SK-N-SH (cell line): Measurements from ENCODE around the gene MACO1. TPM values are rescaled to one million over a fixed set of nuclear protein-coding genes. Genes with fewer than 3 reads are reported as not detected.

Experiments
- CTCF ChIA-PET: fragments of 300-600, 350-600 bp; formaldehyde crosslinking; extraction: SDS; loops from one replicate; lab custom pipeline; 2021; lab: Yijun Ruan, JAX
- POLR2A ChIA-PET: fragments of 350-600 bp; sonication (Branson Sonifier 250); formaldehyde crosslinking; extraction: SDS; loops from one replicate; lab custom pipeline; 2020; ENCODE audit warnings: antibody characterized with exemption, inconsistent platforms; lab: Yijun Ruan, JAX
- DNase-seq: peaks from one replicate; pipeline ENCODE4 v3.0.0; 2012
- H2AFZ ChIP-seq: fragments of 200-600 bp; sonication (generic); 2 replicates; pipeline ENCODE4 v1.8.1; 2016; ENCODE audit warnings: antibody characterized with exemption, mild to moderate bottlenecking, low read depth
- H3F3A ChIP-seq: fragments of 200-600 bp; sonication (generic); replicated peaks from 2 replicates; pipeline ENCODE3; 2016; ENCODE audit warnings: antibody characterized with exemption, mild to moderate bottlenecking; ENCODE audit not compliant: insufficient read depth
- H3K27ac ChIP-seq, 2 experiments: fragments of 200-500 bp in 1 of 2; fragments of 200-600 bp in 1 of 2; sonication (Bioruptor generic) in 1 of 2; sonication (generic), shearing (Covaris generic) in 1 of 2; 2 replicates each; pipeline versions ENCODE4 v1.5.1 to v1.6.1; 2014 to 2016; ENCODE audit warnings: low read depth in 2 of 2, inconsistent platforms in 1 of 2, low read length in 1 of 2, mild to moderate bottlenecking in 1 of 2, mixed read lengths in 1 of 2
- H3K27me3 ChIP-seq: fragments of 200-600 bp; sonication (generic), shearing (Covaris generic); 2 replicates; pipeline ENCODE4 v1.6.1; 2016; ENCODE audit warnings: mixed run types; ENCODE audit not compliant: insufficient read depth
- H3K36me3 ChIP-seq, 2 experiments: fragments of 200-500 bp in 1 of 2; fragments of 200-600 bp in 1 of 2; sonication (Bioruptor generic) in 1 of 2; sonication (generic) in 1 of 2; replicated peaks in 1 of 2; 2 replicates each; pipeline versions ENCODE3 to v1.5.1; 2014 to 2016; ENCODE audit warnings: low read length in 1 of 2, mild to moderate bottlenecking in 1 of 2; ENCODE audit not compliant: insufficient read depth in 2 of 2, control insufficient read depth in 1 of 2
- H3K4me1 ChIP-seq, 2 experiments: fragments of 200-500 bp in 1 of 2; fragments of 200-600 bp in 1 of 2; sonication (Bioruptor generic) in 1 of 2; sonication (generic), shearing (Covaris generic) in 1 of 2; 2 replicates each; pipeline versions ENCODE4 v1.5.1 to v1.6.1; 2014 to 2016; ENCODE audit warnings: low read depth in 1 of 2, low read length in 1 of 2, mixed run types in 1 of 2; ENCODE audit not compliant: insufficient read depth in 2 of 2, control insufficient read depth in 1 of 2
- H3K4me2 ChIP-seq: fragments of 200-600 bp; sonication (generic), shearing (Covaris generic); 2 replicates; pipeline ENCODE4 v1.6.1; 2017; ENCODE audit warnings: mixed run types
- H3K4me3 ChIP-seq, 2 experiments: fragments of 200-500 bp in 1 of 2; fragments of 200-600 bp in 1 of 2; sonication (Bioruptor generic) in 1 of 2; sonication (generic), shearing (Covaris generic) in 1 of 2; 2 replicates each; pipeline versions ENCODE4 v1.5.1 to v1.8.1; 2014 to 2016; ENCODE audit warnings: low read depth in 2 of 2, inconsistent platforms in 1 of 2, low read length in 1 of 2, mild to moderate bottlenecking in 1 of 2, mixed read lengths in 1 of 2, moderate library complexity in 1 of 2
- H3K79me2 ChIP-seq: fragments of 200-600 bp; sonication (generic); 2 replicates; pipeline ENCODE4 v1.8.1; 2017; ENCODE audit warnings: mild to moderate bottlenecking; ENCODE audit not compliant: insufficient read depth
- H3K9ac ChIP-seq: fragments of 200-600 bp; sonication (generic); 2 replicates; pipeline ENCODE4 v1.6.1; 2017; ENCODE audit warnings: mixed run types
- H3K9me2 ChIP-seq: fragments of 200-600 bp; sonication (generic); 2 replicates; pipeline ENCODE4 v1.6.1; 2017; ENCODE audit warnings: mixed run types
- H3K9me3 ChIP-seq: fragments of 200-600 bp; sonication (generic); 2 replicates; pipeline ENCODE4 v1.6.1; 2017; ENCODE audit warnings: mixed run types, mild to moderate bottlenecking, moderate library complexity
- H4K20me1 ChIP-seq: fragments of 200-600 bp; sonication (generic); 2 replicates; pipeline ENCODE4 v1.6.1; 2017; ENCODE audit warnings: mild to moderate bottlenecking, mixed run types; ENCODE audit not compliant: insufficient read depth
- CHD2 ChIP-seq: fragments of 150-350 bp; IDR thresholded peaks from 2 replicates; pipeline ENCODE4 v1.6.1; 2018; ENCODE audit warnings: low read length; ENCODE audit not compliant: partially characterized antibody
- FOSL2 ChIP-seq: IDR thresholded peaks from 2 replicates; pipeline ENCODE4 v1.4.0; 2012; ENCODE audit warnings: low read depth, mild to moderate bottlenecking, moderate library complexity, borderline replicate concordance
- FOXM1 ChIP-seq: IDR thresholded peaks from 2 replicates; pipeline ENCODE4 v1.4.0; 2012; ENCODE audit warnings: low read depth, mild to moderate bottlenecking
- JUND ChIP-seq: IDR thresholded peaks from 2 replicates; pipeline ENCODE4 v1.4.0; 2012
- MXI1 ChIP-seq: IDR thresholded peaks from 2 replicates; pipeline ENCODE4 v1.6.1; 2012; ENCODE audit warnings: mild to moderate bottlenecking, low read depth, low read length, improper control_type of control experiment
- NFIC ChIP-seq: IDR thresholded peaks from 2 replicates; pipeline ENCODE4 v1.4.0; 2012; ENCODE audit warnings: borderline replicate concordance
- NRF1 ChIP-seq: IDR thresholded peaks from 2 replicates; pipeline ENCODE4 v1.6.1; 2012; ENCODE audit warnings: low read depth, mild to moderate bottlenecking, low read length
- RCOR1 ChIP-seq: fragments of 150-350 bp; IDR thresholded peaks from 2 replicates; pipeline ENCODE4 v1.6.1; 2017; ENCODE audit warnings: antibody characterized with exemption, low read length
- RXRA ChIP-seq: IDR thresholded peaks from 2 replicates; pipeline ENCODE4 v1.4.0; 2012; ENCODE audit warnings: low read depth, mild to moderate bottlenecking, borderline replicate concordance
- SIN3A ChIP-seq: IDR thresholded peaks from 2 replicates; pipeline ENCODE4 v1.6.1; 2012; ENCODE audit warnings: low read depth, mild to moderate bottlenecking, low read length, moderate library complexity, borderline replicate concordance
- TAF1 ChIP-seq: IDR thresholded peaks from 2 replicates; pipeline ENCODE4 v1.6.1; 2012; ENCODE audit warnings: low read depth, mild to moderate bottlenecking, low read length, moderate library complexity, borderline replicate concordance
- TEAD4 ChIP-seq: IDR thresholded peaks from 2 replicates; pipeline ENCODE4 v1.4.0; 2012; ENCODE audit warnings: mild to moderate bottlenecking, borderline replicate concordance; ENCODE audit not compliant: insufficient read depth
- WGBS: methylation state at CpG from one replicate; pipeline ENCODE4 v1.1.6; 2017; ENCODE audit warnings: low lambda C conversion rate; 5-methylcytosine and 5-hydroxymethylcytosine counted together
- polyA plus RNA-seq, 3 experiments: library from polyadenylated mRNA; depleted of rRNA; stranded (reverse); fragments of >200 nt; gene quantifications; 2 replicates each; pipeline ENCODE4 v1.2.3, GENCODE V29; 2012
- TF ChIP-seq, protein P1 (sequence below): IDR thresholded peaks from 2 replicates; pipeline ENCODE4 v1.4.0; 2012; ENCODE audit warnings: low read depth, borderline replicate concordance
- TF ChIP-seq, protein P2 (sequence below): IDR thresholded peaks from 2 replicates; pipeline ENCODE4 v1.4.0; 2012; ENCODE audit warnings: low read depth, borderline replicate concordance
- TF ChIP-seq, protein P3 (sequence below): fragments of 200-600 bp; sonication (generic); IDR thresholded peaks from 2 replicates; pipeline ENCODE4 v1.6.1; 2017; ENCODE audit warnings: antibody characterized with exemption, mild to moderate bottlenecking, moderate library complexity
- TF ChIP-seq, protein P4 (sequence below): IDR thresholded peaks from 2 replicates; pipeline ENCODE4 v1.4.0; 2012; ENCODE audit warnings: low read depth
- TF ChIP-seq, protein P5 (sequence below): fragments of 150-350 bp; IDR thresholded peaks from 2 replicates; pipeline ENCODE4 v1.6.1; 2017; ENCODE audit warnings: antibody characterized with exemption, low read length, low read depth, borderline replicate concordance

The MACO1 gene
- polyA plus RNA-seq, 1 of the 3 experiments (the other 2 are of a cell fraction), result 6.9 TPM

DNA sequence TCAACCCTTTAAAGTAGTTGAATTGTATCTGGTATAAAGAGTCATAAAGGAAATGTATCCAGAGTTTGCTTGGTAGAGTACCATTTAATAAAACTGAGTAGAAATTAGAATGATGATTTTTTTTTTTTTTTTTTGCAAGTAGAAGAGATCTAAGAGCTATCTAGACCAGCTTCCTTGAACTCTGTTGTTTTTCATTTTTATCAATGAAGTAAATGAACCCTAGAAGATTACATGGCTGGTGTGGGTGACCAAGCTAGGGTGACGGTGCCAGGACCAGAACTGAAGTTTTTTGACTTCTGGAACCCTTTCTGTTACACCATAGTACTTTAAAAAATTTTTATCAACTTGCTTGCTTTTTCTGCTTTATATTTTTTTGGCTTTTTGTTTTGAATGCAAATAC, 36.9 kb downstream of the MACO1 start:
- no peaks in the 10 kb centered on the region for H3K9me2 ChIP-seq
- H3K4me2 ChIP-seq, result no peak overlapping the region
- peaks cover 23% of the 10 kb centered on the region for H3F3A ChIP-seq
- no peak overlapping the region for H3K9ac ChIP-seq
- H3K4me3 ChIP-seq, result no peak overlapping the region
- no peaks in the 10 kb centered on the region for H3K9me3 ChIP-seq
- ChIA-PET CTCF (no interaction called here), POLR2A (no interaction called here)
- WGBS, result 96% methylated on average over 1 of the region's 1 CpG
- peaks cover 10% of the 10 kb centered on the region; the same call in 1 of the 2 replicates for H4K20me1 ChIP-seq
- H3K27ac ChIP-seq, result peak overlapping the region in 1 of 2 experiments; percentile 61; a peak in 1 of 4 replicates
- no peak overlapping the region for H2AFZ ChIP-seq
- peaks cover 95% of the 10 kb centered on the region for H3K79me2 ChIP-seq
- TF ChIP-seq FOSL2, result no peak
- no peak for TF ChIP-seq MXI1
- no peak for TF ChIP-seq FOXM1
- TF ChIP-seq RXRA, result no peak
- TF ChIP-seq, protein P1, sequence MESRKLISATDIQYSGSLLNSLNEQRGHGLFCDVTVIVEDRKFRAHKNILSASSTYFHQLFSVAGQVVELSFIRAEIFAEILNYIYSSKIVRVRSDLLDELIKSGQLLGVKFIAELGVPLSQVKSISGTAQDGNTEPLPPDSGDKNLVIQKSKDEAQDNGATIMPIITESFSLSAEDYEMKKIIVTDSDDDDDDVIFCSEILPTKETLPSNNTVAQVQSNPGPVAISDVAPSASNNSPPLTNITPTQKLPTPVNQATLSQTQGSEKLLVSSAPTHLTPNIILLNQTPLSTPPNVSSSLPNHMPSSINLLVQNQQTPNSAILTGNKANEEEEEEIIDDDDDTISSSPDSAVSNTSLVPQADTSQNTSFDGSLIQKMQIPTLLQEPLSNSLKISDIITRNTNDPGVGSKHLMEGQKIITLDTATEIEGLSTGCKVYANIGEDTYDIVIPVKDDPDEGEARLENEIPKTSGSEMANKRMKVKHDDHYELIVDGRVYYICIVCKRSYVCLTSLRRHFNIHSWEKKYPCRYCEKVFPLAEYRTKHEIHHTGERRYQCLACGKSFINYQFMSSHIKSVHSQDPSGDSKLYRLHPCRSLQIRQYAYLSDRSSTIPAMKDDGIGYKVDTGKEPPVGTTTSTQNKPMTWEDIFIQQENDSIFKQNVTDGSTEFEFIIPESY, result no peak
- TF ChIP-seq TAF1, result no peak
- TF ChIP-seq, protein P2, sequence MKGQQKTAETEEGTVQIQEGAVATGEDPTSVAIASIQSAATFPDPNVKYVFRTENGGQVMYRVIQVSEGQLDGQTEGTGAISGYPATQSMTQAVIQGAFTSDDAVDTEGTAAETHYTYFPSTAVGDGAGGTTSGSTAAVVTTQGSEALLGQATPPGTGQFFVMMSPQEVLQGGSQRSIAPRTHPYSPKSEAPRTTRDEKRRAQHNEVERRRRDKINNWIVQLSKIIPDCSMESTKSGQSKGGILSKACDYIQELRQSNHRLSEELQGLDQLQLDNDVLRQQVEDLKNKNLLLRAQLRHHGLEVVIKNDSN, result no peak
- TF ChIP-seq, protein P3, sequence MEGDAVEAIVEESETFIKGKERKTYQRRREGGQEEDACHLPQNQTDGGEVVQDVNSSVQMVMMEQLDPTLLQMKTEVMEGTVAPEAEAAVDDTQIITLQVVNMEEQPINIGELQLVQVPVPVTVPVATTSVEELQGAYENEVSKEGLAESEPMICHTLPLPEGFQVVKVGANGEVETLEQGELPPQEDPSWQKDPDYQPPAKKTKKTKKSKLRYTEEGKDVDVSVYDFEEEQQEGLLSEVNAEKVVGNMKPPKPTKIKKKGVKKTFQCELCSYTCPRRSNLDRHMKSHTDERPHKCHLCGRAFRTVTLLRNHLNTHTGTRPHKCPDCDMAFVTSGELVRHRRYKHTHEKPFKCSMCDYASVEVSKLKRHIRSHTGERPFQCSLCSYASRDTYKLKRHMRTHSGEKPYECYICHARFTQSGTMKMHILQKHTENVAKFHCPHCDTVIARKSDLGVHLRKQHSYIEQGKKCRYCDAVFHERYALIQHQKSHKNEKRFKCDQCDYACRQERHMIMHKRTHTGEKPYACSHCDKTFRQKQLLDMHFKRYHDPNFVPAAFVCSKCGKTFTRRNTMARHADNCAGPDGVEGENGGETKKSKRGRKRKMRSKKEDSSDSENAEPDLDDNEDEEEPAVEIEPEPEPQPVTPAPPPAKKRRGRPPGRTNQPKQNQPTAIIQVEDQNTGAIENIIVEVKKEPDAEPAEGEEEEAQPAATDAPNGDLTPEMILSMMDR, result no peak
- TF ChIP-seq SIN3A, result no peak
- TF ChIP-seq NFIC, result no peak
- no peak for TF ChIP-seq TEAD4
- no peak for DNase-seq
- H3K4me1 ChIP-seq, result peaks cover 0 to 4% of the 10 kb centered on the region in 2 experiments; a peak in 2 of 4 replicates
- H3K27me3 ChIP-seq, result no peaks in the 10 kb centered on the region
- peaks cover 0 to 11% of the 10 kb centered on the region in 2 experiments for H3K36me3 ChIP-seq

DNA sequence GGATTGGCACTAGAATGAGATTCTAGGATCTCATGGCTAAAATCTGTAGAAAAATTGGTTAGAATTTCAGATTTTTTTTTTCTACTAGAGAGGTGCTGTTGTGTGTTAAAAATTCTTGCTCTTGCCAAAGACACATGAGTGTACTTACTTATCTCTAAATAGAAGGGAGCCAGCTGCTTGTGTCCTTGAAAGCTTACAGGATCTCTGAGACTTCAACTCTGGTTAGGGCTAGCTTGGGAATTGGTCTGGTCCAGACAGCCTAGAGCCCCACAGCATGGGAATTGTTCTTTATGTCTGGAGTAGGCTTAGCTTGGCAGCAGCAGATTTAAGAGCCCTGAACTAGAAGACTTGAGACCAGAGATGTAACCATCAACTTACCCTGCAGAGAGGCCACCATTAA, 37.3 kb downstream of the MACO1 start:
- DNase-seq, result no peak
- no peaks in the 10 kb centered on the region for H3K27me3 ChIP-seq
- peaks cover 0 to 5% of the 10 kb centered on the region in 2 experiments; a peak in 2 of 4 replicates for H3K4me1 ChIP-seq
- H3K36me3 ChIP-seq, result peaks cover 0 to 11% of the 10 kb centered on the region in 2 experiments
- H4K20me1 ChIP-seq, result peaks cover 10% of the 10 kb centered on the region; the same call in 1 of the 2 replicates
- no peak for TF ChIP-seq FOXM1
- TF ChIP-seq, protein P4, sequence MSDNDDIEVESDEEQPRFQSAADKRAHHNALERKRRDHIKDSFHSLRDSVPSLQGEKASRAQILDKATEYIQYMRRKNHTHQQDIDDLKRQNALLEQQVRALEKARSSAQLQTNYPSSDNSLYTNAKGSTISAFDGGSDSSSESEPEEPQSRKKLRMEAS, result no peak
- TF ChIP-seq MXI1, result no peak
- TF ChIP-seq, protein P5, sequence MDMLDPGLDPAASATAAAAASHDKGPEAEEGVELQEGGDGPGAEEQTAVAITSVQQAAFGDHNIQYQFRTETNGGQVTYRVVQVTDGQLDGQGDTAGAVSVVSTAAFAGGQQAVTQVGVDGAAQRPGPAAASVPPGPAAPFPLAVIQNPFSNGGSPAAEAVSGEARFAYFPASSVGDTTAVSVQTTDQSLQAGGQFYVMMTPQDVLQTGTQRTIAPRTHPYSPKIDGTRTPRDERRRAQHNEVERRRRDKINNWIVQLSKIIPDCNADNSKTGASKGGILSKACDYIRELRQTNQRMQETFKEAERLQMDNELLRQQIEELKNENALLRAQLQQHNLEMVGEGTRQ, result no peak
- no peak for TF ChIP-seq JUND
- TF ChIP-seq TAF1, result no peak
- no peak for TF ChIP-seq CHD2
- no peak for TF ChIP-seq TEAD4
- TF ChIP-seq RCOR1, result no peak
- TF ChIP-seq NRF1, result no peak
- no peak overlapping the region for H3K4me3 ChIP-seq
- no peaks in the 10 kb centered on the region for H3K9me2 ChIP-seq
- no peaks in the 10 kb centered on the region for H3K9me3 ChIP-seq
- ChIA-PET POLR2A (no interaction called here), CTCF (no interaction called here)
- H2AFZ ChIP-seq, result no peak overlapping the region
- H3K4me2 ChIP-seq, result no peak overlapping the region
- H3F3A ChIP-seq, result peaks cover 23% of the 10 kb centered on the region
- no peak overlapping the region for H3K9ac ChIP-seq
- H3K27ac ChIP-seq, result peak overlapping the region in 1 of 2 experiments; percentile 61; a peak in 1 of 4 replicates
- peaks cover 95% of the 10 kb centered on the region for H3K79me2 ChIP-seq
